GM21528 (cell line): ENCODE measurements around the gene PBRM1.

Experiments
- ATAC-seq: cut with Tn5 transposase; IDR thresholded peaks from one replicate; pipeline ENCODE4 v1.9.1; 2021; ENCODE audit warnings: mild to moderate bottlenecking, moderate library complexity; ENCODE audit not compliant: unreplicated experiment, low FRiP score

The PBRM1 gene

GRCh38 chr3:52516509-52517195 lies 169.1 kb downstream of the PBRM1 start:
- ATAC-seq: no peak

GRCh38 chr3:52515192-52515591 lies 170.5 kb downstream of the PBRM1 start:
- ATAC-seq: no peak

GRCh38 chr3:52514576-52514975 lies 171.1 kb downstream of the PBRM1 start:
- ATAC-seq: no peak

GRCh38 chr3:52513281-52513680 lies 172.4 kb downstream of the PBRM1 start:
- no peak for ATAC-seq

GRCh38 chr3:52512727-52513126 lies 173.0 kb downstream of the PBRM1 start:
- no peak for ATAC-seq

GRCh38 chr3:52512105-52512504 lies 173.6 kb downstream of the PBRM1 start:
- ATAC-seq: no peak

GRCh38 chr3:52511509-52511908 lies 174.2 kb downstream of the PBRM1 start:
- no peak for ATAC-seq

GRCh38 chr3:52509753-52510328 lies 175.9 kb downstream of the PBRM1 start:
- ATAC-seq: no peak

- no peak for ATAC-seq
Measured at GRCh38 chr3:52507359-52507758, 178.4 kb downstream of the PBRM1 start.

GRCh38 chr3:52506266-52506966 lies 179.3 kb downstream of the PBRM1 start:
- no peak for ATAC-seq

- ATAC-seq: no peak
Measured at GRCh38 chr3:52504977-52505376, 180.7 kb downstream of the PBRM1 start.

GRCh38 chr3:52503788-52504424 lies 181.8 kb downstream of the PBRM1 start:
- no peak for ATAC-seq

- ATAC-seq: no peak
Measured at GRCh38 chr3:52502808-52503350, 182.8 kb downstream of the PBRM1 start.

- no peak for ATAC-seq
Measured at GRCh38 chr3:52502001-52502400, 183.7 kb downstream of the PBRM1 start.

GRCh38 chr3:52501046-52501445 lies 184.7 kb downstream of the PBRM1 start:
- ATAC-seq: no peak

GRCh38 chr3:52498137-52499054 lies 187.3 kb downstream of the PBRM1 start:
- no peak for ATAC-seq

GRCh38 chr3:52495777-52496602 lies 189.7 kb downstream of the PBRM1 start:
- ATAC-seq: no peak
